Mucosa of rectum (tissue), 2 donors: ENCODE results near the gene PDSS2.

Experiments used
- H3K27ac ChIP-seq, 2 donors: one replicate each; pipeline ENCODE4 v1.7.0; 2013; ENCODE audit warnings: inconsistent platforms in 2 of 2, low read depth in 2 of 2, low read length in 2 of 2
- H3K27me3 ChIP-seq, 2 donors: one replicate each; pipeline ENCODE4 v1.7.0; 2013; ENCODE audit warnings: low read length in 2 of 2; ENCODE audit not compliant: control insufficient read depth in 2 of 2, insufficient read depth in 2 of 2
- H3K36me3 ChIP-seq, 2 donors: one replicate each; pipeline ENCODE4 v1.7.0; 2013; ENCODE audit warnings: low read length in 2 of 2; ENCODE audit not compliant: control insufficient read depth in 2 of 2, insufficient read depth in 2 of 2
- H3K4me1 ChIP-seq, 2 donors: one replicate each; pipeline ENCODE4 v1.7.0; 2013; ENCODE audit warnings: low read length in 2 of 2, mild to moderate bottlenecking in 1 of 2; ENCODE audit not compliant: control insufficient read depth in 2 of 2, insufficient read depth in 2 of 2
- H3K4me3 ChIP-seq, 2 donors: one replicate each; pipeline ENCODE4 v1.7.0; 2013; ENCODE audit warnings: low read length in 2 of 2
- H3K9ac ChIP-seq, 2 donors: one replicate each; pipeline ENCODE4 v1.7.0; 2013; ENCODE audit warnings: low read length in 2 of 2, low read depth in 1 of 2, mild to moderate bottlenecking in 1 of 2
- H3K9me3 ChIP-seq, 2 donors: one replicate each; pipeline ENCODE4 v1.7.0; 2013; ENCODE audit warnings: low read length in 2 of 2; ENCODE audit not compliant: control insufficient read depth in 2 of 2
- donor health status: healthy.
- donor health status: Normal muscosa, but diverticular disease.

The PDSS2 gene

DNA sequence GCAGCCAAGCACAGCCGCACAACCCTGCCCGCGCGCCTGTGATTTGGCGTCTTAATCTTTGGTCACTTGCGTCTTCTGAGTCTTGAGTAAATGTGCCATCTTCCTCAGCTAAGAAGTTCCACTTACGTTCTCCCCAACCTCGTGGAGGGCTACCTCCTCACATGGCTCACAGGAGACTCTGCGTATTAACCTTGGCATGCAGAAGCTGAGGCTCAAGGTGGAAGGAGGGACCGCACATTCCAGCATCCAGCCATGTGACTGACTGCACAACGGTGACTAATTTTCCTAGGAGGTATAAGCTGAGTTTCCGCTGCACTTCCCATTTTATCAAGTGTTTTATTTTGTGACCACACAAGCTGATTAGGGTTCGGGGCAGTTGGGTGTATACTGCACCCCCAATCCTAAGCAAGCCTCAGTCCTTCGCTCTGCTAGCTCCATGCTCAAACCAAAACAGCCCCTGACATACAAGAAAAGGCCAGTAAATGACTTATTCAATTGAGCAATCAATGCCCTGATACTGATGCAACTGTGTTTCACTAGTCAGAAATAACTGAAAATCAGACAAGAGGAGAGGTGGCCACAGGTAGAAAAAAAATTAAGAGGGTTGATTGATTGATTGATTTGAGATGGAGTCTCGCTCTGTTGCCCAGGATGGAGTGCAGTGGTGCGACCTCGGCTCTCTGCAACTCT, 351.0 kb downstream of the PDSS2 start:
- Histone ChIP-seq H3K27me3 (no peaks in the 10 kb centered on the region), H3K9ac (no peak overlapping the region), H3K9me3 (no peaks in the 10 kb centered on the region), H3K27ac (no peak overlapping the region), H3K4me1 (peaks cover 0 to under 1% of the 10 kb centered on the region in 2 donors), H3K4me3 (no peak overlapping the region), H3K36me3 (no peaks in the 10 kb centered on the region)

DNA sequence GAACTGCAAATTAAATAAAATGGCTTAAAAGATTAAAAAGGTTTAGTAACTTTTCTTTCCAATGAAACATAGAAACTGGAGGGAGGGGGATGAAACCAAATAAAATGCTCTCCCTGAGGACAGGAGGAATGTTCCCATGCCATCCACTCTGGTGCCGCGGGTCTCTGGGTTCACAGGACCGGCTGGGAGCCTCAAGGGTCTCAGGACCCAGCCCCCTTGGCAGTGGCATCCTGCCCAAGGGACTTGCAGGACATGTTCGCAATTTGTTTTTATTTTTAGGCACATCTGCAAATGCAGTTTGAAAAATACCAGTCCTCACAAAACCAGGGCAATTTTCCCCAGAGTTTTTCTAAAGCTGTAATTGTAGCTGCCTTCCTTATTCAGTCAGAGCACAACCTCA, 351.6 kb downstream of the PDSS2 start:
- Histone ChIP-seq H3K9ac (no peak overlapping the region), H3K27ac (no peak overlapping the region), H3K9me3 (no peaks in the 10 kb centered on the region), H3K36me3 (no peaks in the 10 kb centered on the region), H3K27me3 (no peaks in the 10 kb centered on the region), H3K4me3 (no peak overlapping the region), H3K4me1 (no peaks in the 10 kb centered on the region)

DNA sequence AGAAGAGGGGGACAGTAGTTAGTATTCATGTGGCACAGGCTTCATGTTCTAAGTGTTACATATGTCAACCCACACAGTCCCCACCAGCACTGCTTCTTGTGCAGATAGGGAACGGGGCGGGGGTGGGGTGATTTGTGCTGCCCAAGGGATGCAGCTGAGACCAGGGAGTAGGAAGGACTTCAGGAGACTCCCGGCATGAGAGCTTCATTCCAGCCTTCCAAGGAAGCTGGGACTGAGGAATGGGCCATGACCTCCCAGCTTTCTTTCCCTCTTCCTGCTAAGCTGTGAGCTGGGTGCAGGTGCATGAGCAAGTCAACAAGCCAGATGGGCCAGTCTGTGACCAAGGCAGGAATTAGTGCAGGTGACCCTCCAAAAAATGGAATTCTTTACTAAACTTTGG, 353.2 kb downstream of the PDSS2 start:
- Histone ChIP-seq H3K27ac (no peak overlapping the region), H3K4me3 (no peak overlapping the region), H3K4me1 (no peaks in the 10 kb centered on the region), H3K9me3 (no peaks in the 10 kb centered on the region), H3K36me3 (no peaks in the 10 kb centered on the region), H3K27me3 (no peaks in the 10 kb centered on the region), H3K9ac (no peak overlapping the region)

DNA sequence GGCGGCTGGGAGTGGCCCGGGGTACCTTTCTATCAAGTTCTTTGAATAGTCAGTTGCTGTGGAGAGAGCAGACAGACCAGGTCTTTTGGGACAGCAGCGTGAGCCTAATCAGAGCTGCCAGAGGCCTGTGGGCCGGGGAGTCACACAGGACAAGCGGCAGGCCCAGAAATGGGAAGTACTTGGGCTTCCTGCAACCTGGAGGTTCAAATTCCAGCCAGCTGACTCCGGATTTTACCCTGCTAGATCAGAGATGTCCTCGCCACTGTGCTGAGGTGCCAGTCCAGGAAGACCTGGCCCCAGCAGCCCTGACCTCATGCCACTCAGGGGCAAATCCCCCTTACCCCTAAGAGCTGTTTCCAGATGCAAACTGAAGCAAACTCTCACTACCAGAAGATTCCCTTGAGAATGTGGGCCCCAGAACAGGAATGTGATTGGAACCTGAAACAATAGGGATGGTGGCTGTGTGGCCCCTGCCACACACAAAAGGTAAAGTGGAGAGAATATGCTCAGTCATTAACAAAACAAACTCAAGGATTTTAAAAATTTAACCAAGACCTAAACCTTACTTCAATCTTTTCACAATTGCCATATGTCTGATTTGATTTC, 353.8 kb downstream of the PDSS2 start:
- Histone ChIP-seq H3K9ac (no peak overlapping the region), H3K27ac (no peak overlapping the region), H3K4me1 (no peaks in the 10 kb centered on the region), H3K27me3 (no peaks in the 10 kb centered on the region), H3K4me3 (no peak overlapping the region), H3K9me3 (no peaks in the 10 kb centered on the region), H3K36me3 (no peaks in the 10 kb centered on the region)

DNA sequence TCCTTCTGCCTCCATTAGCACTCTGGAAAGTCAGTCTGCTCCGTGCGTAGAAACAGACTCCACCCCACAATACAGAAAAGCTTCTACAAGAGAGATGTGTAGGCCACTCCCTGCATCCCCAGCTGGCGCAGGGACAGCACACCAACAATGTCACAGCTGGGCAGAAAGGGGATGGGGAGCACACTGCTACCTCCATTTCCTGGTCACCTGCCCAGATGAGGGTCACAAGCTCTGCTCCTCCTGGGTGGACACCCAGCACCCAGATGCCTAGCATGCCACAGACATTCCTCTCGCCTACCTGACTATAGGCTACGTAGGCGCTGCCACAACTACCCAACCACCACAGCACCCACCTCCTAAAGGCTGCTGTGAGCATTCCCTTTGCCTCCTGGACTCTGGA, 356.3 kb downstream of the PDSS2 start:
- Histone ChIP-seq H3K27me3 (no peaks in the 10 kb centered on the region), H3K4me1 (no peaks in the 10 kb centered on the region), H3K9me3 (no peaks in the 10 kb centered on the region), H3K4me3 (no peak overlapping the region), H3K9ac (no peak overlapping the region), H3K36me3 (peaks cover 3 to 5% of the 10 kb centered on the region in 2 donors), H3K27ac (no peak overlapping the region)
